ENCODE data around the gene ANAPC5.
A peak's percentile ranks its signal among the peaks of the same experiment; 100 is the strongest.

Gene ANAPC5

DNA sequence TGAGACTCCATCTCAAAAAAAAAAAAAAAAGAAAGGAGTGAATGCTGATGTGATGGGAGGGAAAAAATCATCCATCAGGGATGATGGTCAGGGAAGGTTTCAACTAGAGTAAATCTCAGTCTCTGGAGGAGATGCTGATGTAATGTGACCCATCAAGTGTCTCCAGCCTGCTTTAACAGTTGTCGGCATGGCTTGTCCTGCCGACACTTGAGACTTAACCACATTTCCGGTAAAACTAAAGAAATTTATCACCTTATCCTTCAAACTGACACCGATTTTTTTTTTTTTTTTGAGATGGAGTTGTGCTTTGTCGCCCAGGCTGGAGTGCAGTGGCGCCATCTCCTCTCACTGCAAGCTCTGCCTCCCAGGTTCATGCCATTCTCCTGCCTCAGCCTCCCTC, 21.5 kb upstream of the ANAPC5 start:
- Histone ChIP-seq H3K27me3 (ENCODE audit: control insufficient read depth, insufficient read depth, low read length) (no peaks in the 10 kb centered on the region), H3K79me2 (no peaks in the 10 kb centered on the region), H3K9ac (no peak overlapping the region), H3K4me3 (ENCODE audit: low read depth, low read length) (no peak overlapping the region), H3K36me3 (ENCODE audit: control insufficient read depth, insufficient read depth, low read length) (no peaks in the 10 kb centered on the region), H3K4me1 (no peaks in the 10 kb centered on the region), H3K4me2 (ENCODE audit: low read length) (no peak overlapping the region), H2AFZ (no peak overlapping the region), H3K27ac (no peak overlapping the region), H3K9me3 (ENCODE audit: control insufficient read depth, low read length) (no peaks in the 10 kb centered on the region)
- TF ChIP-seq, protein P1, sequence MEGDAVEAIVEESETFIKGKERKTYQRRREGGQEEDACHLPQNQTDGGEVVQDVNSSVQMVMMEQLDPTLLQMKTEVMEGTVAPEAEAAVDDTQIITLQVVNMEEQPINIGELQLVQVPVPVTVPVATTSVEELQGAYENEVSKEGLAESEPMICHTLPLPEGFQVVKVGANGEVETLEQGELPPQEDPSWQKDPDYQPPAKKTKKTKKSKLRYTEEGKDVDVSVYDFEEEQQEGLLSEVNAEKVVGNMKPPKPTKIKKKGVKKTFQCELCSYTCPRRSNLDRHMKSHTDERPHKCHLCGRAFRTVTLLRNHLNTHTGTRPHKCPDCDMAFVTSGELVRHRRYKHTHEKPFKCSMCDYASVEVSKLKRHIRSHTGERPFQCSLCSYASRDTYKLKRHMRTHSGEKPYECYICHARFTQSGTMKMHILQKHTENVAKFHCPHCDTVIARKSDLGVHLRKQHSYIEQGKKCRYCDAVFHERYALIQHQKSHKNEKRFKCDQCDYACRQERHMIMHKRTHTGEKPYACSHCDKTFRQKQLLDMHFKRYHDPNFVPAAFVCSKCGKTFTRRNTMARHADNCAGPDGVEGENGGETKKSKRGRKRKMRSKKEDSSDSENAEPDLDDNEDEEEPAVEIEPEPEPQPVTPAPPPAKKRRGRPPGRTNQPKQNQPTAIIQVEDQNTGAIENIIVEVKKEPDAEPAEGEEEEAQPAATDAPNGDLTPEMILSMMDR (IDR thresholded peaks at IDR 0.05) = no peak

DNA sequence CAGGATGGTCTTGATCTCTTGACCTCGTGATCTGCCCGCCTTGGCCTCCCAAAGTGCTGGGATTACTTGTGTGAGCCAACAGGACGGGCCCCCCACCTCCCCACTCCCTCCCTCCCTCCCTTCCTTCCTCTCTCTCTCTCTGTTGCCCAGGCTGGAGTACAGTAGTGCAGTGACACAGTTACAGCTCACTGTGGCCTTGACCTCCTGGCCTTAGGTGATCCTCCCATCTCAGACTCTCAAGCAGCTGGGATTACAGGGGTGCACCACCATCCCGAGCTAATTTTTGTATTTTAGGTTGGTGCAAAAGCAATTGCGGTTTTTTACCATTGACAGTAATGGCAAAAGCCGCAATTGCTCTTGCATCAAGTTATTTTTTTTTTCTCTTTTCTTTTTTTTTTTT, 19.2 kb upstream of the ANAPC5 start:
- Histone ChIP-seq H3K36me3 (ENCODE audit: control insufficient read depth, insufficient read depth, low read length) (no peaks in the 10 kb centered on the region), H3K9me3 (ENCODE audit: control insufficient read depth, low read length) (no peaks in the 10 kb centered on the region), H2AFZ (no peak overlapping the region), H3K4me2 (ENCODE audit: low read length) (no peak overlapping the region), H3K4me3 (ENCODE audit: low read depth, low read length) (no peak overlapping the region), H3K27ac (no peak overlapping the region), H3K4me1 (no peaks in the 10 kb centered on the region), H3K9ac (no peak overlapping the region), H3K79me2 (no peaks in the 10 kb centered on the region), H3K27me3 (ENCODE audit: control insufficient read depth, insufficient read depth, low read length) (no peaks in the 10 kb centered on the region)
- TF ChIP-seq, protein P1 (IDR thresholded peaks at IDR 0.05) = no peak

DNA sequence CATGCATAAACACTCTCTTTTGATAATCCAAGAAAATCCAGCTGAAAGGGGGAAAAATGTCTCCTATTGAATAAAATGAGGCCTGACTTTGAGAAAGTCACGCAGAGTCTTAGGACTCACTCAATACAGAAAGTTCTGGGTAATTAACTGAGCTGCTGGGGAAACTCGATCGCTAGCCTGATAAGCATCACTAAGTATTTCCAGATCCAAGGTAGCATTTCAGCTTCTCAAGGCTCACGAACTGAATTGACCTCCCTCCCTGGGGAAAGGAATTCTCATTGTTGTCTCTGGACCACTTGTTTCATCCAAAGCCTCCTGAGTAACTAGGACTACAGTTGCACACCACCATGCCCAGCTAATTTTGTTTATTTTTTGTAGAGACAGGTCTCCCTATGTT, 13.8 kb upstream of the ANAPC5 start:
- H3K79me2 ChIP-seq = no peaks in the 10 kb centered on the region
- no peak overlapping the region for H3K9ac ChIP-seq
- H3K27ac ChIP-seq = no peak overlapping the region
- no peak overlapping the region for H3K4me2 ChIP-seq (ENCODE audit: low read length)
- no peaks in the 10 kb centered on the region for H3K9me3 ChIP-seq (ENCODE audit: control insufficient read depth, low read length)
- H3K4me3 ChIP-seq (ENCODE audit: low read depth, low read length) = no peak overlapping the region
- H3K36me3 ChIP-seq (ENCODE audit: control insufficient read depth, insufficient read depth, low read length) = no peaks in the 10 kb centered on the region
- peaks cover 2% of the 10 kb centered on the region for H3K4me1 ChIP-seq
- TF ChIP-seq, protein P1 (IDR thresholded peaks at IDR 0.05) = no peak
- H2AFZ ChIP-seq = peak overlapping the region; percentile 42
- no peaks in the 10 kb centered on the region for H3K27me3 ChIP-seq (ENCODE audit: control insufficient read depth, insufficient read depth, low read length)

DNA sequence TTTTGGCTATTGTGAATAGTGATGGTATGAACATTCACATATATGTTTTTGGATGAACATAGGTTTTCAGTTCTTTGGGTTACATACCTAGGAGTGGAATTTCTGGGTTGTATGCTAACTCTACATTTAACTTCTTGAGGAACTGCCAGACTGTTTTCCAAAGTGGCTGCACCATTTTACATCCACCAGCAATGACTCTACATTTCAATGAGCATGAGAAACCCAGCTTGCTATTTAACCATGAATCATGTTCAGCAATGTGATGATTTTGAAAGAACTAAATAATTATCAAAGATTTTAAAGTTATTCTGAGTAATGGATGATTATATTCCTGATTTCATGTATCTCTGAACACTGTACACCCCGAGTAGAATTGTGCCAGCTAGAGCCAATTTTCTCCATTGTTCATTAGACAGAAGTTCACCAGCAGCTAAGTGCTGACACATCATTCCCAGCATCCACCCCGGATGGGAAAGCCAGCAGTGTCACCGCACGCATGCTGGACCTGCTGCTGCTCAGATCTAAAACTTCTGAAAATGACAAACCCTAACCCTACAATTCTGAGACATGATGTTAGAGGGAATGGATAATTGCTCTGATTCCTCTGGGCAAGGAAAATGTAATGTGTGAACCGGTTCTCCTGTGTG, 13.3 kb upstream of the ANAPC5 start:
- H3K79me2 ChIP-seq = no peaks in the 10 kb centered on the region
- H2AFZ ChIP-seq = peak overlapping the region; percentile 42
- H3K36me3 ChIP-seq (ENCODE audit: control insufficient read depth, insufficient read depth, low read length) = no peaks in the 10 kb centered on the region
- H3K27me3 ChIP-seq (ENCODE audit: control insufficient read depth, insufficient read depth, low read length) = no peaks in the 10 kb centered on the region
- H3K9ac ChIP-seq = no peak overlapping the region
- TF ChIP-seq, protein P1 (IDR thresholded peaks at IDR 0.05) = no peak
- no peaks in the 10 kb centered on the region for H3K9me3 ChIP-seq (ENCODE audit: control insufficient read depth, low read length)
- H3K4me3 ChIP-seq (ENCODE audit: low read depth, low read length) = no peak overlapping the region
- no peak overlapping the region for H3K27ac ChIP-seq
- no peak overlapping the region for H3K4me2 ChIP-seq (ENCODE audit: low read length)
- peaks cover 2% of the 10 kb centered on the region for H3K4me1 ChIP-seq

DNA sequence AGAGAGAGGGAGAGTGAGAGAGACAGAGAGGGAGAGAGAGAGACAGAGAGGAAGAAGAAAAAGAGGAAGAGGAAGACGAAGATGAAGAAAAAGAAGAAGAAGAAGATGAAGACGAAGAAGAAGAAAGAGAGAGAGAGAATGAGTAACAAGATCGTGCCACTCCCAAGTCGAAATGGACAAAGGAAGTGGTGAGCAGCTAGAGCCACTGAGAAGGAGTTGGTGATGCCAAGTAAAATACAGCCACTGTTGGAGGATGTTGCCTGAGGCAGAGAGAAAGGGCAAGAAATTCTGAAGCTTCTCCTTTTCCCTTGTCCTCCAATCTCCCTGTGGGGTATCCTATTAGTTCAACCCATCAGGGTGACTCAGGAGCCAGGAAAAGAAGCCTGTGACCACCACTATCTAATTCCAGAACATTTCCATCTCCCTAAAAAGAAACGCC, 12.5 kb upstream of the ANAPC5 start:
- no peak overlapping the region for H3K27ac ChIP-seq
- no peak overlapping the region for H3K4me2 ChIP-seq (ENCODE audit: low read length)
- H3K27me3 ChIP-seq (ENCODE audit: control insufficient read depth, insufficient read depth, low read length) = no peaks in the 10 kb centered on the region
- no peak overlapping the region for H2AFZ ChIP-seq
- H3K79me2 ChIP-seq = no peaks in the 10 kb centered on the region
- peaks cover 2% of the 10 kb centered on the region for H3K4me1 ChIP-seq
- TF ChIP-seq, protein P1 (IDR thresholded peaks at IDR 0.05) = no peak
- no peaks in the 10 kb centered on the region for H3K9me3 ChIP-seq (ENCODE audit: control insufficient read depth, low read length)
- H3K36me3 ChIP-seq (ENCODE audit: control insufficient read depth, insufficient read depth, low read length) = no peaks in the 10 kb centered on the region
- no peak overlapping the region for H3K9ac ChIP-seq
- H3K4me3 ChIP-seq (ENCODE audit: low read depth, low read length) = no peak overlapping the region
